Mucosa of descending colon (tissue), 3 donors: ENCODE results near the gene ACACA. TPM values are rescaled to one million over a fixed set of nuclear protein-coding genes. Genes with fewer than 3 reads are reported as not detected.
A peak's percentile ranks its signal among the peaks of the same experiment; 100 is the strongest.

ENCODE experiments used
- ATAC-seq: fragments of 200-7000 bp; cut with Tn5 transposase; one replicate; pipeline ENCODE4 v1.9.1; 2020; ENCODE audit warnings: mild to moderate bottlenecking, moderate library complexity
- DNase-seq, 3 donors: peaks; one replicate each; pipeline ENCODE4 v3.0.0-alpha.2; 2020
- H3K36me3 ChIP-seq: fragments of 200-600 bp; one replicate; pipeline ENCODE4 v1.8.0; 2021; ENCODE audit warnings: low read depth, mild to moderate bottlenecking
- H3K4me1 ChIP-seq: fragments of 200-600 bp; one replicate; pipeline ENCODE4 v1.8.0; 2021; ENCODE audit warnings: low read depth, mild to moderate bottlenecking
- H3K4me3 ChIP-seq: fragments of 200-600 bp; one replicate; pipeline ENCODE4 v1.8.0; 2021; ENCODE audit warnings: mild to moderate bottlenecking
- H3K9me3 ChIP-seq: fragments of 200-600 bp; one replicate; pipeline ENCODE4 v1.8.0; 2021; ENCODE audit warnings: mild to moderate bottlenecking
- CTCF ChIP-seq: fragments of 200-600 bp; IDR thresholded peaks from one replicate; pipeline ENCODE4 v1.8.0; 2022; ENCODE audit warnings: antibody characterized with exemption, mild to moderate bottlenecking
- intact Hi-C, 2 donors: fragments of 100-400 bp; cut with DNase I in 1 of 2; cut with micrococcal nuclease in 1 of 2; formaldehyde crosslinking; loops; one replicate each; pipeline versions ENCODE4 v1.11.0 to v1.11.1; 2022; cut with DNase I, micrococcal nuclease
- total RNA-seq, 3 donors: library from RNA; stranded (reverse); fragmentation: NEBNext Ultra II Directional in 2 of 3; extraction: Animal tissue kit (Norgen Biotek cat#: 25700) in 2 of 3; gene quantifications; one replicate each; pipeline versions ENCODE4 v1.2.1 to v1.2.4, GENCODE V29; 2021 to 2023
- donor health status: DM: no; HTN: no; CAD: no; lungs with moderate emphysema.
- donor health status: DM: no; HTN: no; CAD: no.
- donor health status: DM: no; HTN: yes; CAD: no.

ACACA gene
- total RNA-seq, 3 donors from 2014 or later: 58.5 to 64.1 (median 60.3) TPM

- intact Hi-C loops: no loop called here
- no peak for DNase-seq
- H3K4me3 ChIP-seq: no peak overlapping the region
- H3K9me3 ChIP-seq: no peaks in the 10 kb centered on the region
- no peak for ATAC-seq
- H3K36me3 ChIP-seq: no peaks in the 10 kb centered on the region
- no peaks in the 10 kb centered on the region for H3K4me1 ChIP-seq
- no peak for TF ChIP-seq CTCF
Observed at GRCh38 chr17:37111329-37111728, 295.3 kb downstream of the ACACA start.

GRCh38 chr17:37110746-37111145 is 295.9 kb downstream of the ACACA start:
- intact Hi-C loops: no loop called here
- no peaks in the 10 kb centered on the region for H3K36me3 ChIP-seq
- TF ChIP-seq CTCF: no peak
- no peak overlapping the region for H3K4me3 ChIP-seq
- H3K4me1 ChIP-seq: no peaks in the 10 kb centered on the region
- DNase-seq (no peak), ATAC-seq (no peak)
- no peaks in the 10 kb centered on the region for H3K9me3 ChIP-seq

- Histone ChIP-seq H3K4me1 (no peaks in the 10 kb centered on the region), H3K9me3 (no peaks in the 10 kb centered on the region), H3K4me3 (no peak overlapping the region), H3K36me3 (no peaks in the 10 kb centered on the region)
- intact Hi-C loops: no loop called here
- no peak for TF ChIP-seq CTCF
- no peak for DNase-seq
- ATAC-seq: no peak
Observed at GRCh38 chr17:37109731-37110710, 296.6 kb downstream of the ACACA start.

GRCh38 chr17:37109106-37109505 is 297.5 kb downstream of the ACACA start:
- intact Hi-C loops: no loop called here
- ATAC-seq (no peak), DNase-seq (no peak)
- Histone ChIP-seq H3K4me1 (no peaks in the 10 kb centered on the region), H3K36me3 (no peaks in the 10 kb centered on the region), H3K9me3 (no peaks in the 10 kb centered on the region), H3K4me3 (no peak overlapping the region)
- TF ChIP-seq CTCF: no peak

- Histone ChIP-seq H3K4me1 (no peaks in the 10 kb centered on the region), H3K36me3 (no peaks in the 10 kb centered on the region), H3K4me3 (no peak overlapping the region), H3K9me3 (no peaks in the 10 kb centered on the region)
- ATAC-seq (peak; percentile 18), DNase-seq (no peak)
- intact Hi-C loops: no loop called here
- TF ChIP-seq CTCF: no peak
Observed at GRCh38 chr17:37107406-37108083, 299.1 kb downstream of the ACACA start.
